ENCODE results near the gene MACO1. TPM values are rescaled to one million over a fixed set of nuclear protein-coding genes. Genes with fewer than 3 reads are reported as not detected.
A peak's percentile ranks its signal among the peaks of the same experiment; 100 is the strongest.
"Not testable (repeated sequence)": the region's sequence is repeated elsewhere in the genome, so short reads cannot be mapped to it uniquely, and the experiment has no call there.

MACO1 gene
- total RNA-seq, 4 donors from 2014 or later: 38.8 to 74.6 (median 44.8) TPM

GRCh38 chr1:25392841-25393240 is 37.9 kb upstream of the MACO1 start:
- no peak overlapping the region for H3K27ac ChIP-seq
- no peak for TF ChIP-seq POLR2A (IDR thresholded peaks at IDR 0.05)
- TF ChIP-seq CTCF (IDR thresholded peaks at IDR 0.05 in 4 of 5, conservative IDR thresholded peaks at IDR 0.05 in 1 of 5): no peak
- in situ Hi-C loops (cut with MboI; ENCODE audit: low sequenced_read_pairs in 4 of 4): no loop called here
- no peaks in the 10 kb centered on the region for H3K36me3 ChIP-seq
- DNase-seq (no peak), ATAC-seq (no peak)
- no peaks in the 10 kb centered on the region for H3K27me3 ChIP-seq
- H3K9me3 ChIP-seq: no peaks in the 10 kb centered on the region
- intact Hi-C loops (cut with DNase I; ENCODE audit: low total_unique reads): no loop called here
- no peak overlapping the region for H3K4me3 ChIP-seq
- no peaks in the 10 kb centered on the region for H3K4me1 ChIP-seq

- in situ Hi-C loops (cut with MboI; ENCODE audit: low sequenced_read_pairs in 4 of 4); H3K9me3 ChIP-seq; H3K4me3 ChIP-seq; DNase-seq; H3K36me3 ChIP-seq; intact Hi-C loops (cut with DNase I; ENCODE audit: low total_unique reads); H3K4me1 ChIP-seq; ATAC-seq; H3K27me3 ChIP-seq; H3K27ac ChIP-seq: not testable (repeated sequence)
Observed at GRCh38 chr1:25397549-25397948, 33.1 kb upstream of the MACO1 start.

DNA sequence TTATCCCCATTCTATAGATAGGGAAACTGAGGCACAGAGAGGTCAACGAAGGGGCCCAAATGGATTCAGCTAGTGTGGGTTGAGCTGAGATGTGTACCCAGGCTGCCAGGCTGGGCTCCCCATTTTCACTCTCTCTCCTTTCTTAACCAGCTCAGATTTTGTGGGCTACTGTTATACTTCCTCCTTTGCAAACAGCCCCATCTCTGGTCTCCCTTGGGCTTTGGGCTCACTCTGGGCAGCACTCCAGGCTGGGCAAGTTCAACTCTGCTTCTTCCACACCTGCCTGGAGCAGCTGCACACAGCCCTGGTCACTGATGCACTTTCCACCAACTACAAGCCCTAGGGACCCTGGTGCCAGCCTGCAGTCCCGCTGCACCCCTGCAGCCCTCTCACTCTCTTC is 32.6 kb upstream of the MACO1 start:
- intact Hi-C loops (cut with DNase I; ENCODE audit: low total_unique reads); DNase-seq; H3K9me3 ChIP-seq; H3K27ac ChIP-seq; H3K36me3 ChIP-seq; H3K27me3 ChIP-seq; H3K4me1 ChIP-seq; ATAC-seq; in situ Hi-C loops (cut with MboI; ENCODE audit: low sequenced_read_pairs in 4 of 4); H3K4me3 ChIP-seq: not testable (repeated sequence)

GRCh38 chr1:25402947-25403803 is 27.5 kb upstream of the MACO1 start:
- H3K9me3 ChIP-seq, H3K4me3 ChIP-seq, H3K4me1 ChIP-seq, H3K27me3 ChIP-seq, H3K36me3 ChIP-seq, H3K27ac ChIP-seq, DNase-seq: not testable (repeated sequence)
- intact Hi-C loops (cut with DNase I; ENCODE audit: low total_unique reads) (loop anchor here (2.0 kb wide), 1 partner anchor 118 kb away; no protein-coding TSS in a partner anchor), in situ Hi-C loops (cut with MboI; ENCODE audit: low sequenced_read_pairs in 4 of 4) (loop anchor here in 3 of 4 donors (10.0 kb wide), 2 partner anchors 118 to 122 kb away; no protein-coding TSS in a partner anchor)
- ATAC-seq: peak; percentile 56 to 69
- peak in 2 of 5 experiments; percentile 22 to 47 for TF ChIP-seq CTCF (IDR thresholded peaks at IDR 0.05 in 4 of 5, conservative IDR thresholded peaks at IDR 0.05 in 1 of 5)

- not testable (repeated sequence) for DNase-seq, ATAC-seq, H3K9me3 ChIP-seq, H3K4me3 ChIP-seq, H3K27me3 ChIP-seq, H3K36me3 ChIP-seq, H3K4me1 ChIP-seq, H3K27ac ChIP-seq
- intact Hi-C loops (cut with DNase I; ENCODE audit: low total_unique reads) (loop anchor here (5.0 kb wide), 1 partner anchor 119 kb away; no protein-coding TSS in a partner anchor), in situ Hi-C loops (cut with MboI; ENCODE audit: low sequenced_read_pairs in 4 of 4) (loop anchor here in 3 of 4 donors (10.0 kb wide), 2 partner anchors 119 to 121 kb away; no protein-coding TSS in a partner anchor)
Observed at GRCh38 chr1:25405731-25406305, 24.9 kb upstream of the MACO1 start.

DNA sequence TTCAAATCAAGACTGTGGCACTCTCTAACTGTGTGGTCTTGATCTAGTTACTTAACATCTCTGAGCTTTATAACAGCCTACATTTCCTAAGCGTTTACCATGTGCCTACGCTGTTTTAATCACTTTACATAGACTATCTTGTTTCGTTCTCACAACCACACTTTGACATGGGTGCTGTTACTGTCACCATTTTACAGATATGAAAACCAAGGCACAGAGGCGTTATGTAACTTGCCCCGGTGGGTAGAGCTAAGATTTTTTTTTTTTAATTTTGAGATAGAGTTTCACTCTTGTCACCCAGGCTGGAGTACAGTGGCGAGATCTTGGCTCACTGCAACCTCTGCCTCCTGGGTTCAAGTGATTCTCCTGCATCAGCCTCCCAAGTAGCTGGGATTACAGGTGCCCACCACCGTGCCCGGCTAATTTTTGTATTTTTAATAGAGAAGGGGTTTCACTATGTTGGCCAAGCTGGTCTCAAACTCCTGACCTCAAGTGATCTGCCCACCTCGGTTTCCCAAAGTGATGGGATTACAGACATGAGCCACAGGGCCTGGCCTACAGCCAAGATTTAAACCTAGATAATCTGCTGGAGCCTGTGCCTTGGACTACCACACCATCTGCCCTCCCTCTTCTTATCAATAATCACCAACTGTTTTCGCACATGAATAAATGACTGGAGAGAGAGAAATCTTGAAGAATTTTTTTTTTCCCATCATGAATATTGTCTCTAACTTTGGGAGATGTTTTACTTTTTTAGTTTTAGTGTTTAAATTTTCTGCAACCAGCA is 20.9 kb upstream of the MACO1 start:
- H3K9me3 ChIP-seq, H3K36me3 ChIP-seq, H3K27ac ChIP-seq, H3K4me1 ChIP-seq, H3K4me3 ChIP-seq, ATAC-seq, H3K27me3 ChIP-seq, DNase-seq: not testable (repeated sequence)
- in situ Hi-C loops (cut with MboI; ENCODE audit: low sequenced_read_pairs in 4 of 4): loop anchor here in 3 of 4 donors (10.0 kb wide), 2 partner anchors 115 to 125 kb away; no protein-coding TSS in a partner anchor
- intact Hi-C loops (cut with DNase I; ENCODE audit: low total_unique reads): loop anchor here (5.0 kb wide), 1 partner anchor 123 kb away; no protein-coding TSS in a partner anchor

DNA sequence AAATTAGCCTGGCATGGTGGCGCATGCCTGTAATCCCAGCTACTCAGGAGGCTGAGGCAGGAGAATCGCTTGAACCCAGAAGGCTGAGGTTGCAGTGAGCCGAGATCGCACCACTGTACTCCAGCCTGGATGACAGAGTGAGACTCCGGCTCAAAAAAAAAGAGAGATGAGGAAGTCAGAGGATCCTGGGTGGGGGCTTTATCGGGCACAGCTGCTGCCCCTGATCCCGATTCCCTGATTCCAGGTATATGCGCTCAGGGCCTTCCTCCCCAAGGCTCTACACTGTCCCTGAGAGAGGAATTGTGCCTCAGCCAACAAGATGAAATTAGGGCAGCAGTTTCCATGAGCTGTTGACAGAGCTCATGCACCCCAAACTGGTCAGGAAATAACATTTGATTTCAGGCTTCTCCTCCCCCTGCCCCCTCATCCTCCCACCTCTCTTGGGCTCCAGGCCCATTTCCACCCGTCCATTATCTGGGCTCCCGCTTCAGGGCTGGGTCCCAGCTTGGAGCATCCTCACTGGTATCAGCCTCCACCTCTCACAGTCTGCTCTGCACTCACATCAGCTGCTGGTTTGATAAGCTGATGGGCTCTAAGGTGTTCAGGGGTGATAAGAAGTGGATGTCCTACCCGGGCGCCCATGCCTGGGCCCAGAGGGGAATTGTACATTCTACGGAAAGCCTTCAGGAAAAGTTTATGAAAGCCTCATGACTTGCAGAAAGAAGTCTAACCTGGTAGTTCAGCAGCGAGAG is 17.6 kb upstream of the MACO1 start:
- H3K27me3 ChIP-seq; H3K4me3 ChIP-seq; H3K9me3 ChIP-seq; H3K36me3 ChIP-seq; DNase-seq; in situ Hi-C loops (cut with MboI; ENCODE audit: low sequenced_read_pairs in 4 of 4); H3K4me1 ChIP-seq; intact Hi-C loops (cut with DNase I; ENCODE audit: low total_unique reads); H3K27ac ChIP-seq; ATAC-seq: not testable (repeated sequence)

DNA sequence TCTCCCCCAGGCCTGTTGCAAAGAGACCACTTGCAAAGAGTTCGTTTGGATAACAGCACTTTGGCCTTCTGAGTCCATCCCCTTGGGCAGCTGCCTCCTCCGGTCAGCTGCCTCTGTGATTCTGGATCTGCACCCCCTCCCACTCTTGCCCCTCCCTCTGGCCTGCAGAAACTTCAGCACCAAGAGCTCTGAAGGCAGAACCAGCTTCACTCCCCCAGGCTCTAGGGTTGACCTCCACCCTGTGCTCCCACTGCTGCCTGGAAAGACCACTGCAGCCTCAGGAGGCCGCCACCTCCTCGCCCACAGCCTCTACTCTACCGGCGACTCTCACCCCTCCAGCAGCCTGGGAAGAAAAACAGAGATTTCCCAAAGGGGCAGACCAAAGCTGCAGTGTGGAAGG is 16.5 kb upstream of the MACO1 start:
- ATAC-seq; H3K27ac ChIP-seq; intact Hi-C loops (cut with DNase I; ENCODE audit: low total_unique reads); H3K27me3 ChIP-seq; in situ Hi-C loops (cut with MboI; ENCODE audit: low sequenced_read_pairs in 4 of 4); H3K4me1 ChIP-seq; H3K36me3 ChIP-seq; H3K4me3 ChIP-seq; DNase-seq; H3K9me3 ChIP-seq: not testable (repeated sequence)

All from gastrocnemius medialis (tissue), 4 donors.